Measurements from ENCODE around the gene PIEZO2.

- TF ChIP-seq POLR2AphosphoS5 (IDR thresholded peaks at IDR 0.05; ENCODE audit: low read depth, low read length) (no peak), POLR2A (IDR thresholded peaks at IDR 0.05; ENCODE audit: low read depth, low read length) (no peak), TAF1 (IDR thresholded peaks at IDR 0.05; ENCODE audit: borderline replicate concordance, low read depth, low read length) (no peak)
Measured at GRCh38 chr18:11134940-11135339, 14.4 kb downstream of the PIEZO2 start.

Measured in GM12892 (cell line).